SU-DHL-6 (cell line): ENCODE results near the gene PIGK.

Experiments used
- H2AFZ ChIP-seq: fragments of 200-600 bp; sonication (generic); 2 replicates; pipeline ENCODE4 v1.6.1; 2014; ENCODE audit warnings: low read depth, mild to moderate bottlenecking, moderate library complexity, mixed read lengths, antibody characterized with exemption, low read length; ENCODE audit not compliant: severe bottlenecking
- H3F3A ChIP-seq: fragments of 200-600 bp; shearing (Covaris generic); 2 replicates; pipeline ENCODE4 v1.6.0; 2016; ENCODE audit warnings: antibody characterized with exemption, mild to moderate bottlenecking; ENCODE audit not compliant: insufficient read depth
- H3K27ac ChIP-seq: fragments of 200-600 bp; sonication (generic); 2 replicates; pipeline ENCODE4 v1.5.1; 2016; ENCODE audit warnings: low read depth, mild to moderate bottlenecking, low read length, moderate library complexity, mixed read lengths
- H3K27me3 ChIP-seq: fragments of 200-600 bp; sonication (generic), shearing (Covaris generic); 2 replicates; pipeline ENCODE4 v1.6.0; 2014; ENCODE audit warnings: mild to moderate bottlenecking, low read length
- H3K36me3 ChIP-seq: fragments of 200-600 bp; sonication (generic); 2 replicates; pipeline ENCODE4 v1.6.1; 2014; ENCODE audit warnings: mild to moderate bottlenecking, low read length, mixed read lengths
- H3K4me2 ChIP-seq: fragments of 300-600, 200-600 bp; shearing (Covaris generic), sonication (generic); 2 replicates; pipeline ENCODE4 v1.6.0; 2014; ENCODE audit warnings: low read length, low read depth, mild to moderate bottlenecking; ENCODE audit not compliant: poor library complexity, severe bottlenecking
- H3K4me3 ChIP-seq: fragments of 200-600 bp; sonication (generic); 2 replicates; pipeline ENCODE4 v1.5.1; 2014; ENCODE audit warnings: antibody characterized with exemption, low read length, mild to moderate bottlenecking, mixed read lengths; ENCODE audit not compliant: insufficient read depth, poor library complexity, severe bottlenecking
- H3K79me2 ChIP-seq: fragments of 200-600 bp; sonication (generic); 2 replicates; pipeline ENCODE4 v1.6.1; 2014; ENCODE audit warnings: mild to moderate bottlenecking, low read length, moderate library complexity; ENCODE audit not compliant: insufficient read depth
- H3K9ac ChIP-seq: fragments of 200-600 bp; sonication (generic); 2 replicates; pipeline ENCODE4 v1.7.0; 2014; ENCODE audit warnings: mild to moderate bottlenecking, low read length
- H3K9me2 ChIP-seq: fragments of 200-600 bp; sonication (generic); replicated peaks from 2 replicates; pipeline ENCODE4 v1.6.1; 2014; ENCODE audit warnings: low read length; ENCODE audit not compliant: insufficient read depth
- H3K9me3 ChIP-seq: fragments of 200-600 bp; sonication (generic); 2 replicates; pipeline ENCODE4 v1.6.1; 2014; ENCODE audit warnings: low read length, mixed read lengths; ENCODE audit not compliant: insufficient read depth
- H4K20me1 ChIP-seq: fragments of 200-600 bp; sonication (generic); 2 replicates; pipeline ENCODE4 v1.6.1; 2014; ENCODE audit warnings: low read depth, mild to moderate bottlenecking, antibody characterized with exemption, low read length, moderate library complexity, mixed read lengths
- CTCF ChIP-seq: fragments of 200-600 bp; sonication (generic); IDR thresholded peaks from one replicate; pipeline ENCODE4 v1.5.1; 2017; ENCODE audit warnings: antibody characterized with exemption, mild to moderate bottlenecking, low read length, moderate library complexity; ENCODE audit not compliant: insufficient read depth, poor library complexity, severe bottlenecking
- EZH2phosphoT487 ChIP-seq: fragments of 200-600 bp; sonication (generic), shearing (Covaris generic); conservative IDR thresholded peaks from 2 replicates; pipeline ENCODE4 v1.6.1; 2018; ENCODE audit warnings: mild to moderate bottlenecking, antibody characterized with exemption, low read length, moderate library complexity, mixed read lengths

PIGK gene

DNA sequence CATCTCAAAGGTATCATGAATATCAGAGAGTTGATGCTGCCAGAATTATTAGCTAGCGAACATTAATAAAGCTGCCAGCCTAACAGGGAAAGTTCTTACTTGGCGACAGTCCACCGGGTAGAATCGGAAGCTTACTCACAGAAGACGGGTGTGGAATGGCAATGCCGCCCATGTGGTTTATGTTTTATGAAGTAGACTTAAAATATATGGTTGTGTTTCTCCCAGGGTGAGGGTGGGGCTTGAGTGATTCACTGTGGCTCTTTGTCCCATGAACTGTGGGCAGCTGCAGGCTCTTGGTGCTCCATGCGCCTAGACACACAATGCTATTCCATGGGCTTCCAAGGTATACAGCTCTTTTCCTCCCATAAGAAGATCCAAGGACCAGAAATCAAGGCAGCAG lies 162.7 kb downstream of the PIGK start:
- no peak overlapping the region for H3K27ac ChIP-seq
- no peaks in the 10 kb centered on the region for H4K20me1 ChIP-seq
- no peak overlapping the region for H3K9ac ChIP-seq
- H3K36me3 ChIP-seq, result no peaks in the 10 kb centered on the region
- no peak overlapping the region for H2AFZ ChIP-seq
- no peaks in the 10 kb centered on the region for H3K27me3 ChIP-seq
- H3K9me2 ChIP-seq, result no peaks in the 10 kb centered on the region
- no peaks in the 10 kb centered on the region for H3K79me2 ChIP-seq
- H3K4me2 ChIP-seq, result no peak overlapping the region
- no peaks in the 10 kb centered on the region for H3K9me3 ChIP-seq
- TF ChIP-seq EZH2phosphoT487 (no peak), CTCF (no peak)
- no peak overlapping the region for H3K4me3 ChIP-seq
- no peaks in the 10 kb centered on the region for H3F3A ChIP-seq

DNA sequence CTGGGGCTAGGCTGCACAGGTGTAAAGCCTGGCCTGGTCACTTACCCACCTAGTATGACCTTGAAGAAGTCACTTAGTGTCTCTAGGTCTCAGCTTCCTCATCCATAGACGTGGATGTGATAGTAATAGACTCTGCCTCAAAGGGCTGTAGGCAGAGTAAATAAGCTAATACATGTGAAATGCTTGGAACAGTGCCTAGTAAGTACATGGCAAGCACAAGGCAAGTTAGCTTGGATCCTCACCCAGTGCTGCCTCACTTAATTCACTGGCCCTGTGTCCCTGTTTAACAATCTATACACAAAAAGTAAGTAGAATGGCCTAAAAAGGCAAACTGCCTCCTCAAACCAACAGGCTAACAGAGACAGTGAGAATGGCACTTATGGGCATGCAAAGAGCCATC lies 167.8 kb downstream of the PIGK start:
- no peak overlapping the region for H3K4me3 ChIP-seq
- no peak overlapping the region for H3K27ac ChIP-seq
- H3K4me2 ChIP-seq, result no peak overlapping the region
- TF ChIP-seq EZH2phosphoT487 (no peak), CTCF (no peak)
- no peaks in the 10 kb centered on the region for H3K27me3 ChIP-seq
- no peak overlapping the region for H2AFZ ChIP-seq
- no peaks in the 10 kb centered on the region for H3F3A ChIP-seq
- H3K9me3 ChIP-seq, result no peaks in the 10 kb centered on the region
- no peaks in the 10 kb centered on the region for H3K79me2 ChIP-seq
- no peak overlapping the region for H3K9ac ChIP-seq
- H3K36me3 ChIP-seq, result no peaks in the 10 kb centered on the region
- no peaks in the 10 kb centered on the region for H4K20me1 ChIP-seq
- H3K9me2 ChIP-seq, result no peaks in the 10 kb centered on the region

GRCh38 chr1:77048615-77049005 lies 170.6 kb downstream of the PIGK start:
- no peak for TF ChIP-seq EZH2phosphoT487
- no peak for TF ChIP-seq CTCF
- no peak overlapping the region for H3K27ac ChIP-seq

More at GRCh38 chr1:77048615-77049005, 170.6 kb downstream of the PIGK start:
- no peaks in the 10 kb centered on the region for H3K9me2 ChIP-seq
- no peaks in the 10 kb centered on the region for H3K9me3 ChIP-seq
- no peak overlapping the region for H2AFZ ChIP-seq
- H4K20me1 ChIP-seq, result no peaks in the 10 kb centered on the region
- H3K79me2 ChIP-seq, result no peaks in the 10 kb centered on the region
- H3K27me3 ChIP-seq, result no peaks in the 10 kb centered on the region
- H3K9ac ChIP-seq, result no peak overlapping the region
- no peaks in the 10 kb centered on the region for H3F3A ChIP-seq
- H3K36me3 ChIP-seq, result no peaks in the 10 kb centered on the region
- no peak overlapping the region for H3K4me3 ChIP-seq
- no peak overlapping the region for H3K4me2 ChIP-seq
